HepG2 (cell line): ENCODE measurements around the gene MED28. TPM values are rescaled to one million over a fixed set of nuclear protein-coding genes. Genes with fewer than 3 reads are reported as not detected.
A peak's percentile ranks its signal among the peaks of the same experiment; 100 is the strongest.

Experiments used
- HNF4A ChIP-seq: sonication (generic); formaldehyde crosslinking; IDR thresholded peaks from 2 replicates; pipeline ENCODE4 v1.4.0; 2020; ENCODE audit warnings: missing genetic modification reagents
- PCBP1 ChIP-seq: fragments of 200-400 bp; formaldehyde crosslinking; IDR thresholded peaks from 2 replicates; pipeline ENCODE4 v1.6.1; 2017; ENCODE audit warnings: mild to moderate bottlenecking, low read depth, low read length, borderline replicate concordance
- SIX1 ChIP-seq: sonication (generic); formaldehyde crosslinking; IDR thresholded peaks from 2 replicates; pipeline ENCODE4 v1.4.0; 2020; ENCODE audit warnings: missing genetic modification reagents, borderline replicate concordance
- ZNF24 ChIP-seq: fragments of 450-650 bp; IDR thresholded peaks from 2 replicates; pipeline ENCODE4 v1.6.1; 2017; ENCODE audit warnings: antibody characterized with exemption, mild to moderate bottlenecking
- ZNF75D ChIP-seq: sonication (generic); formaldehyde crosslinking; IDR thresholded peaks from 2 replicates; pipeline ENCODE4 v1.8.1; 2023; ENCODE audit warnings: missing genetic modification reagents, mild to moderate bottlenecking, borderline replicate concordance
- ZSCAN22 ChIP-seq: sonication (generic); formaldehyde crosslinking; IDR thresholded peaks from 2 replicates; pipeline ENCODE4 v1.4.0; 2020; ENCODE audit warnings: mild to moderate bottlenecking, missing genetic modification reagents
- polyA plus RNA-seq, 8 experiments: library from polyadenylated mRNA; depleted of rRNA in 3 of 8; stranded (reverse) in 7 of 8; unstranded in 1 of 8; fragments of >200 nt; fragmentation: Illumina TruSeq in 4 of 8; extraction: Trizol in 4 of 8; gene quantifications; 2 replicates each; pipeline versions ENCODE4 v1.2.1 to v1.2.3, GENCODE V29; 2011 to 2016; ENCODE audit warnings: low read depth in 4 of 8, missing spikeins in 1 of 8, mixed read lengths in 1 of 8; ENCODE audit not compliant: insufficient read depth in 1 of 8
- total RNA-seq, 5 experiments: library from RNA; depleted of rRNA; stranded (reverse); fragments of >200 nt; fragmentation: Illumina TruSeq; extraction: Trizol; gene quantifications; 2 replicates each; pipeline ENCODE4 v1.2.3, GENCODE V29; 2016; ENCODE audit warnings: low read depth in 1 of 5
- TF ChIP-seq, protein P1 (sequence below): sonication (generic); formaldehyde crosslinking; IDR thresholded peaks from 2 replicates; pipeline ENCODE4 v1.4.0; 2020; ENCODE audit warnings: missing genetic modification reagents
- TF ChIP-seq, protein P2 (sequence below): sonication (generic); formaldehyde crosslinking; IDR thresholded peaks from 2 replicates; pipeline ENCODE4 v1.5.0; 2020; ENCODE audit warnings: mild to moderate bottlenecking, missing genetic modification reagents
- TF ChIP-seq, protein P3 (sequence below): sonication (generic); formaldehyde crosslinking; IDR thresholded peaks from 2 replicates; pipeline ENCODE4 v1.4.0; 2020; ENCODE audit warnings: mild to moderate bottlenecking, missing genetic modification reagents
- TF ChIP-seq, protein P4 (sequence below): sonication (generic); formaldehyde crosslinking; IDR thresholded peaks from 2 replicates; pipeline ENCODE4 v1.4.0; 2020; ENCODE audit warnings: missing genetic modification reagents

Gene MED28
- total and polyA plus RNA-seq, 2 of the 13 experiments (the other 11 are each of a cell fraction or from before 2014, with no cell fraction given), result 41.3 to 65.7 TPM

DNA sequence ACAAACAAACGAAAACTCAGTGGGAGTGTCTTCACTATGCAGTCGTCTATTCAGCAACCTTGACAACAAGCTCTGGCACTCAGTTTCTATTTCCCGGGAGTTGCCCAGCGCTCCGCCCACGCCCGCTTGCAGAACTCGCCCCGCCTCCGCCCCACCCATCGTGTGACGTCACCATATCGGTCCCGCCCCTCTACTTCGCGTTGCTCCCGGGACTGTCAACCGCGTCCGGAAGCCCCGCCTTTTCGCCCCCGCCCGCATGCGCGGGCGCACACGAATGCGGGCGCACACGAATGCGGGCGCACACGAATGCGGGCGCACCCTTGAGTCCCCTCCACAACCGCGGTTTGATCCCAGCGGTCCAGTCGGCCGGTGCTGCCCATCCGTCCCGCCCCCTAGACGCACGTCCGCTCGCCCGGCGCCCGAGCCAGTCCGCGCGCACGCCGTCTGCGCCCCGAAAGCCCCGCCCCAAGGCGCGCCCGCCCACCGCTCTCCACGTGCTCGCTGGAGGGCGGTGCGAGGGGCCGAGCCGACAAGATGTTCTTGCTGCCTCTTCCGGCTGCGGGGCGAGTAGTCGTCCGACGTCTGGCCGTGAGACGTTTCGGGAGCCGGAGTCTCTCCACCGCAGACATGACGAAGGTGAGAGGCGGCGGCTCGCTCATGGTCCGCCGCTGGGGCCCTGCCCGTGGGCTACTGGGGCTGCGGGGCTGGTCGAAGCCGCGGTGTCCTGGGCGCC is 37.3 kb upstream of the MED28 start, which contains the start of gene LAP3 (continued):
- TF ChIP-seq, protein P1, sequence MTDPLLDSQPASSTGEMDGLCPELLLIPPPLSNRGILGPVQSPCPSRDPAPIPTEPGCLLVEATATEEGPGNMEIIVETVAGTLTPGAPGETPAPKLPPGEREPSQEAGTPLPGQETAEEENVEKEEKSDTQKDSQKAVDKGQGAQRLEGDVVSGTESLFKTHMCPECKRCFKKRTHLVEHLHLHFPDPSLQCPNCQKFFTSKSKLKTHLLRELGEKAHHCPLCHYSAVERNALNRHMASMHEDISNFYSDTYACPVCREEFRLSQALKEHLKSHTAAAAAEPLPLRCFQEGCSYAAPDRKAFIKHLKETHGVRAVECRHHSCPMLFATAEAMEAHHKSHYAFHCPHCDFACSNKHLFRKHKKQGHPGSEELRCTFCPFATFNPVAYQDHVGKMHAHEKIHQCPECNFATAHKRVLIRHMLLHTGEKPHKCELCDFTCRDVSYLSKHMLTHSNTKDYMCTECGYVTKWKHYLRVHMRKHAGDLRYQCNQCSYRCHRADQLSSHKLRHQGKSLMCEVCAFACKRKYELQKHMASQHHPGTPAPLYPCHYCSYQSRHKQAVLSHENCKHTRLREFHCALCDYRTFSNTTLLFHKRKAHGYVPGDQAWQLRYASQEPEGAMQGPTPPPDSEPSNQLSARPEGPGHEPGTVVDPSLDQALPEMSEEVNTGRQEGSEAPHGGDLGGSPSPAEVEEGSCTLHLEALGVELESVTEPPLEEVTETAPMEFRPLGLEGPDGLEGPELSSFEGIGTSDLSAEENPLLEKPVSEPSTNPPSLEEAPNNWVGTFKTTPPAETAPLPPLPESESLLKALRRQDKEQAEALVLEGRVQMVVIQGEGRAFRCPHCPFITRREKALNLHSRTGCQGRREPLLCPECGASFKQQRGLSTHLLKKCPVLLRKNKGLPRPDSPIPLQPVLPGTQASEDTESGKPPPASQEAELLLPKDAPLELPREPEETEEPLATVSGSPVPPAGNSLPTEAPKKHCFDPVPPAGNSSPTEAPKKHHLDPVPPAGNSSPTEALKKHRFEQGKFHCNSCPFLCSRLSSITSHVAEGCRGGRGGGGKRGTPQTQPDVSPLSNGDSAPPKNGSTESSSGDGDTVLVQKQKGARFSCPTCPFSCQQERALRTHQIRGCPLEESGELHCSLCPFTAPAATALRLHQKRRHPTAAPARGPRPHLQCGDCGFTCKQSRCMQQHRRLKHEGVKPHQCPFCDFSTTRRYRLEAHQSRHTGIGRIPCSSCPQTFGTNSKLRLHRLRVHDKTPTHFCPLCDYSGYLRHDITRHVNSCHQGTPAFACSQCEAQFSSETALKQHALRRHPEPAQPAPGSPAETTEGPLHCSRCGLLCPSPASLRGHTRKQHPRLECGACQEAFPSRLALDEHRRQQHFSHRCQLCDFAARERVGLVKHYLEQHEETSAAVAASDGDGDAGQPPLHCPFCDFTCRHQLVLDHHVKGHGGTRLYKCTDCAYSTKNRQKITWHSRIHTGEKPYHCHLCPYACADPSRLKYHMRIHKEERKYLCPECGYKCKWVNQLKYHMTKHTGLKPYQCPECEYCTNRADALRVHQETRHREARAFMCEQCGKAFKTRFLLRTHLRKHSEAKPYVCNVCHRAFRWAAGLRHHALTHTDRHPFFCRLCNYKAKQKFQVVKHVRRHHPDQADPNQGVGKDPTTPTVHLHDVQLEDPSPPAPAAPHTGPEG, result no peak; the same call in 1 of the 2 replicates
- TF ChIP-seq, protein P2, sequence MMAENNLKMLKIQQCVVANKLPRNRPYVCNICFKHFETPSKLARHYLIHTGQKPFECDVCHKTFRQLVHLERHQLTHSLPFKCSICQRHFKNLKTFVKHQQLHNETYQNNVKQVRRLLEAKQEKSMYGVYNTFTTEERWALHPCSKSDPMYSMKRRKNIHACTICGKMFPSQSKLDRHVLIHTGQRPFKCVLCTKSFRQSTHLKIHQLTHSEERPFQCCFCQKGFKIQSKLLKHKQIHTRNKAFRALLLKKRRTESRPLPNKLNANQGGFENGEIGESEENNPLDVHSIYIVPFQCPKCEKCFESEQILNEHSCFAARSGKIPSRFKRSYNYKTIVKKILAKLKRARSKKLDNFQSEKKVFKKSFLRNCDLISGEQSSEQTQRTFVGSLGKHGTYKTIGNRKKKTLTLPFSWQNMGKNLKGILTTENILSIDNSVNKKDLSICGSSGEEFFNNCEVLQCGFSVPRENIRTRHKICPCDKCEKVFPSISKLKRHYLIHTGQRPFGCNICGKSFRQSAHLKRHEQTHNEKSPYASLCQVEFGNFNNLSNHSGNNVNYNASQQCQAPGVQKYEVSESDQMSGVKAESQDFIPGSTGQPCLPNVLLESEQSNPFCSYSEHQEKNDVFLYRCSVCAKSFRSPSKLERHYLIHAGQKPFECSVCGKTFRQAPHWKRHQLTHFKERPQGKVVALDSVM, result no peak
- TF ChIP-seq PCBP1 (no peak), HNF4A (no peak), ZNF75D (peak; percentile 57; the same call in 1 of the 2 replicates), ZSCAN22 (no peak), ZNF24 (no peak), SIX1 (CRISPR knock-in tag) (no peak)
- TF ChIP-seq, protein P3, sequence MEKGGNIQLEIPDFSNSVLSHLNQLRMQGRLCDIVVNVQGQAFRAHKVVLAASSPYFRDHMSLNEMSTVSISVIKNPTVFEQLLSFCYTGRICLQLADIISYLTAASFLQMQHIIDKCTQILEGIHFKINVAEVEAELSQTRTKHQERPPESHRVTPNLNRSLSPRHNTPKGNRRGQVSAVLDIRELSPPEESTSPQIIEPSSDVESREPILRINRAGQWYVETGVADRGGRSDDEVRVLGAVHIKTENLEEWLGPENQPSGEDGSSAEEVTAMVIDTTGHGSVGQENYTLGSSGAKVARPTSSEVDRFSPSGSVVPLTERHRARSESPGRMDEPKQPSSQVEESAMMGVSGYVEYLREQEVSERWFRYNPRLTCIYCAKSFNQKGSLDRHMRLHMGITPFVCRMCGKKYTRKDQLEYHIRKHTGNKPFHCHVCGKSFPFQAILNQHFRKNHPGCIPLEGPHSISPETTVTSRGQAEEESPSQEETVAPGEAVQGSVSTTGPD (CRISPR knock-in tag), result no peak
- TF ChIP-seq, protein P4, sequence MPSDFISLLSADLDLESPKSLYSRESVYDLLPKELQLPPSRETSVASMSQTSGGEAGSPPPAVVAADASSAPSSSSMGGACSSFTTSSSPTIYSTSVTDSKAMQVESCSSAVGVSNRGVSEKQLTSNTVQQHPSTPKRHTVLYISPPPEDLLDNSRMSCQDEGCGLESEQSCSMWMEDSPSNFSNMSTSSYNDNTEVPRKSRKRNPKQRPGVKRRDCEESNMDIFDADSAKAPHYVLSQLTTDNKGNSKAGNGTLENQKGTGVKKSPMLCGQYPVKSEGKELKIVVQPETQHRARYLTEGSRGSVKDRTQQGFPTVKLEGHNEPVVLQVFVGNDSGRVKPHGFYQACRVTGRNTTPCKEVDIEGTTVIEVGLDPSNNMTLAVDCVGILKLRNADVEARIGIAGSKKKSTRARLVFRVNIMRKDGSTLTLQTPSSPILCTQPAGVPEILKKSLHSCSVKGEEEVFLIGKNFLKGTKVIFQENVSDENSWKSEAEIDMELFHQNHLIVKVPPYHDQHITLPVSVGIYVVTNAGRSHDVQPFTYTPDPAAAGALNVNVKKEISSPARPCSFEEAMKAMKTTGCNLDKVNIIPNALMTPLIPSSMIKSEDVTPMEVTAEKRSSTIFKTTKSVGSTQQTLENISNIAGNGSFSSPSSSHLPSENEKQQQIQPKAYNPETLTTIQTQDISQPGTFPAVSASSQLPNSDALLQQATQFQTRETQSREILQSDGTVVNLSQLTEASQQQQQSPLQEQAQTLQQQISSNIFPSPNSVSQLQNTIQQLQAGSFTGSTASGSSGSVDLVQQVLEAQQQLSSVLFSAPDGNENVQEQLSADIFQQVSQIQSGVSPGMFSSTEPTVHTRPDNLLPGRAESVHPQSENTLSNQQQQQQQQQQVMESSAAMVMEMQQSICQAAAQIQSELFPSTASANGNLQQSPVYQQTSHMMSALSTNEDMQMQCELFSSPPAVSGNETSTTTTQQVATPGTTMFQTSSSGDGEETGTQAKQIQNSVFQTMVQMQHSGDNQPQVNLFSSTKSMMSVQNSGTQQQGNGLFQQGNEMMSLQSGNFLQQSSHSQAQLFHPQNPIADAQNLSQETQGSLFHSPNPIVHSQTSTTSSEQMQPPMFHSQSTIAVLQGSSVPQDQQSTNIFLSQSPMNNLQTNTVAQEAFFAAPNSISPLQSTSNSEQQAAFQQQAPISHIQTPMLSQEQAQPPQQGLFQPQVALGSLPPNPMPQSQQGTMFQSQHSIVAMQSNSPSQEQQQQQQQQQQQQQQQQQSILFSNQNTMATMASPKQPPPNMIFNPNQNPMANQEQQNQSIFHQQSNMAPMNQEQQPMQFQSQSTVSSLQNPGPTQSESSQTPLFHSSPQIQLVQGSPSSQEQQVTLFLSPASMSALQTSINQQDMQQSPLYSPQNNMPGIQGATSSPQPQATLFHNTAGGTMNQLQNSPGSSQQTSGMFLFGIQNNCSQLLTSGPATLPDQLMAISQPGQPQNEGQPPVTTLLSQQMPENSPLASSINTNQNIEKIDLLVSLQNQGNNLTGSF (CRISPR knock-in tag), result peak; percentile 74; the same call in 1 of the 2 replicates
